Measurements from ENCODE around the gene UBE2R2.
"Not testable (repeated sequence)": the region's sequence is repeated elsewhere in the genome, so short reads cannot be mapped to it uniquely, and the experiment has no call there.

The UBE2R2 gene

GRCh38 chr9:33816327-33817252 is at the start of gene UBE2R2:
TSS of gene UBE2R2 (plus strand) at chr9:33817160. CDS start at chr9:33817758, 598 bp downstream.
- H3K9ac ChIP-seq (ENCODE audit: low read depth, low read length), result peak within 1 kb of the TSS; percentile 89
- H3K4me1 ChIP-seq (ENCODE audit: control insufficient read depth, insufficient read depth, low read length), result peaks cover 7% of the 10 kb centered on the region
- no peaks in the 10 kb centered on the region for H3K9me3 ChIP-seq (ENCODE audit: control insufficient read depth, insufficient read depth, low read length)
- H3K4me3 ChIP-seq (ENCODE audit: low read depth, low read length), result peak within 1 kb of the TSS; percentile 73
- no peaks in the 10 kb centered on the region for H3K27me3 ChIP-seq (ENCODE audit: control insufficient read depth, insufficient read depth, low read length)
- H3K36me3 ChIP-seq (ENCODE audit: control insufficient read depth, insufficient read depth, low read length), result no peaks in the 10 kb centered on the region

DNA sequence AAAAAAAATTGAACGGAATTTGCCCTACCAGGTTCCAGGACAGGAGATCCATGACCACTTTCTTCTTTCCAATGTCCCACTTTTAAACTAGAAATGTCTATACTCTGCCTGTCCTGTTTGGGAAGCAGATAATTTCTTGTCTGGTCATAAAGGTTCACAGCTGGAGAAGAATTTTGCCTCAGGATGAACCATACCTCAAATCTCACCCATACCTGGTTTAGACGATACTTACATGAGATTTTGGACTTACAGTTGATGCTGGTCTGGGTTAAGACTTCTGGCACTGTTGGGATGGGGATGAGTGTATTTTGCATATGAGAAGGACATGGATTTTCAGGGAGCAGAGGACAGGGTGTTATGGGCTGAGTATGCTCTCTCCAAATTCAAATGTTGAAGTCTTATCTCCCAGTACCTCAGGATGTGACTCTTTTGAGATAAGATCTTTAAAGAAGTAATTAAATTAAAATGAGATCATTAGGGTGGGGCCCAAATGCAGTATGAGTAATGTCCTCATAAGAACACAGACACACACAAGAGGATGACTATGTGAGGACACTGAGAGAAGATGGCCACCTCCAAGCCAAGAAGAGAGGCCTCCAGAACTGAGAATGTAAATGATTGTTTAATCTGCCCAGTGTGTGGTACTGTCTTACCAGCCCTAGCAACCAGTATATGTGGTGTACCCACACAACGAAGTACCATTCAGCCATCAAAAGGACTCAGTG is 46.6 kb upstream of the UBE2R2 start:
- not testable (repeated sequence) for H3K27me3 ChIP-seq (ENCODE audit: control insufficient read depth, insufficient read depth, low read length); H3K36me3 ChIP-seq (ENCODE audit: control insufficient read depth, insufficient read depth, low read length); H3K4me1 ChIP-seq (ENCODE audit: control insufficient read depth, insufficient read depth, low read length); H3K9ac ChIP-seq (ENCODE audit: low read depth, low read length); H3K4me3 ChIP-seq (ENCODE audit: low read depth, low read length); H3K9me3 ChIP-seq (ENCODE audit: control insufficient read depth, insufficient read depth, low read length)

- not testable (repeated sequence) for H3K9ac ChIP-seq (ENCODE audit: low read depth, low read length); H3K4me1 ChIP-seq (ENCODE audit: control insufficient read depth, insufficient read depth, low read length); H3K4me3 ChIP-seq (ENCODE audit: low read depth, low read length)
Observed at GRCh38 chr9:33773135-33773534, 43.8 kb upstream of the UBE2R2 start.

DNA sequence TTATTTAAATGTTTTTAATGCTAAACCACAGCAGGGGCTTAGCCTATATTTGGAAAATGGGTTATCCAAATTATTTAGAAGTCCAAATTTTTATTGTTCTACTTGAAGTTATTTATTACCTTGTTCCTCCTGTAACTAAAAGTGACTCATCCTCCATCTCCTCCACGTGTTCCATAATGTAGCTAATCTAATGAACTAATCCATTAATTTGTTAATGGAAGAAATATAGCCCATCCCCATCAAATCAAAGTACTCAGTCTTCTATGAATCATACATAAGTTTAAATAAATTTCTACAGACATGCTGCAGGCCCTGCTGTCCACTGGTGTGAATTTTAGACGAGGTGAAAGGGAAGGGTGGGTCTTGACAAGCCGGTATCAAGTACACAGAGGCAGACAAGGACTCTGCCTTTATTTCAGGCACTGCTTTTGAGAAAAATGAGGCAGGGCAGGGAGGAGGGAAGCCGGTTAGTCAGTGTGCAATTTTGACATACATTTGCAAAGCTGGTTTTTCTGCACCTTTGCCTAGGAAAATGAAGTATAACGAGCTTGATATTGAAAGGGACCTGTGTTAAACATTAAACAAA is 42.8 kb upstream of the UBE2R2 start:
- H3K36me3 ChIP-seq (ENCODE audit: control insufficient read depth, insufficient read depth, low read length); H3K4me1 ChIP-seq (ENCODE audit: control insufficient read depth, insufficient read depth, low read length); H3K4me3 ChIP-seq (ENCODE audit: low read depth, low read length); H3K27me3 ChIP-seq (ENCODE audit: control insufficient read depth, insufficient read depth, low read length); H3K9me3 ChIP-seq (ENCODE audit: control insufficient read depth, insufficient read depth, low read length); H3K9ac ChIP-seq (ENCODE audit: low read depth, low read length): not testable (repeated sequence)

More at GRCh38 chr9:33773135-33773534, 43.8 kb upstream of the UBE2R2 start:
- H3K27me3 ChIP-seq (ENCODE audit: control insufficient read depth, insufficient read depth, low read length); H3K9me3 ChIP-seq (ENCODE audit: control insufficient read depth, insufficient read depth, low read length); H3K36me3 ChIP-seq (ENCODE audit: control insufficient read depth, insufficient read depth, low read length): not testable (repeated sequence)

GRCh38 chr9:33776578-33776977 is 40.4 kb upstream of the UBE2R2 start:
- Histone ChIP-seq H3K27me3 (ENCODE audit: control insufficient read depth, insufficient read depth, low read length) (no peaks in the 10 kb centered on the region), H3K4me3 (ENCODE audit: low read depth, low read length) (no peak overlapping the region), H3K4me1 (ENCODE audit: control insufficient read depth, insufficient read depth, low read length) (no peaks in the 10 kb centered on the region), H3K36me3 (ENCODE audit: control insufficient read depth, insufficient read depth, low read length) (no peaks in the 10 kb centered on the region), H3K9me3 (ENCODE audit: control insufficient read depth, insufficient read depth, low read length) (no peaks in the 10 kb centered on the region), H3K9ac (ENCODE audit: low read depth, low read length) (no peak overlapping the region)

GRCh38 chr9:33778700-33779351 is 38.1 kb upstream of the UBE2R2 start:
- no peaks in the 10 kb centered on the region for H3K4me1 ChIP-seq (ENCODE audit: control insufficient read depth, insufficient read depth, low read length)
- no peaks in the 10 kb centered on the region for H3K36me3 ChIP-seq (ENCODE audit: control insufficient read depth, insufficient read depth, low read length)
- H3K4me3 ChIP-seq (ENCODE audit: low read depth, low read length), result no peak overlapping the region
- no peaks in the 10 kb centered on the region for H3K27me3 ChIP-seq (ENCODE audit: control insufficient read depth, insufficient read depth, low read length)
- no peaks in the 10 kb centered on the region for H3K9me3 ChIP-seq (ENCODE audit: control insufficient read depth, insufficient read depth, low read length)
- no peak overlapping the region for H3K9ac ChIP-seq (ENCODE audit: low read depth, low read length)

DNA sequence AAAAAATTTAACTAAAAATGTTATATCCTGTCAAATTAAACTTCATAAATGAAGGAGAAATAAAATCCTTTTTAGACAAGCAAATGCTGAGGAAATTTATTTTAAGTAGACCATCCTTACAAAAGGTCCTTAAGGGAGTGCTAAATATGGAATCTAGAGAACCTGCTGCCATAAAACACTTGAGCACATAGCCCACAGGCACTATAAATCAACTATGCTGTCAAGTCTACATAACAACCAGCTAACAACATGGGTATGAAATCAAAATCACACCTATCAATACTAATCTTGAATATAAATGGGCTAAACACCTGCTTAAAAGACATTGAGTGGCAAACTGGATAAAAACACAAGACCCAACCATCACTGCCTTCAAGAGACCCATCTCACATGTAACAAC is 36.7 kb upstream of the UBE2R2 start:
- Histone ChIP-seq H3K9me3 (ENCODE audit: control insufficient read depth, insufficient read depth, low read length) (no peaks in the 10 kb centered on the region), H3K27me3 (ENCODE audit: control insufficient read depth, insufficient read depth, low read length) (no peaks in the 10 kb centered on the region), H3K36me3 (ENCODE audit: control insufficient read depth, insufficient read depth, low read length) (no peaks in the 10 kb centered on the region), H3K9ac (ENCODE audit: low read depth, low read length) (no peak overlapping the region), H3K4me1 (ENCODE audit: control insufficient read depth, insufficient read depth, low read length) (no peaks in the 10 kb centered on the region), H3K4me3 (ENCODE audit: low read depth, low read length) (no peak overlapping the region)

DNA sequence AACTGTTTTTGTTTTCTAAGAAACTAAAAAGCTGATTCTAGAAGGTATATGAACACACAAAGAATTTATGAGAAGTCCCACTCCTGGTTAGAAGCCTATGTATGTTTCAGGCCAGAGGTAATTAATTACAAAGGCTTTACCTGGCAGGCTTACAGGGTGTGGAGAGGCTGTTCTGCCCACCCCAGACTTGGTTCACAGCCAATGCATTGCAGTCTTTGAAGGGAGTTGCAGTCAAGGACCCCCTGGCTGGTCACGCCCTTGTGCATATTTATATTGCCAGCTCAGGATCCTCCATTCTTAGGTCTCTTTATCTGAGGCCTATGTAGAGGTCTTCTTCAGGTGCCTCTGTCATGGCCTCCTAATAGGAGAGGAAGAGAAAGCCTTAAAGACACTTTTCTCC is 35.2 kb upstream of the UBE2R2 start:
- Histone ChIP-seq H3K9me3 (ENCODE audit: control insufficient read depth, insufficient read depth, low read length) (no peaks in the 10 kb centered on the region), H3K27me3 (ENCODE audit: control insufficient read depth, insufficient read depth, low read length) (no peaks in the 10 kb centered on the region), H3K4me3 (ENCODE audit: low read depth, low read length) (no peak overlapping the region), H3K36me3 (ENCODE audit: control insufficient read depth, insufficient read depth, low read length) (no peaks in the 10 kb centered on the region), H3K4me1 (ENCODE audit: control insufficient read depth, insufficient read depth, low read length) (no peaks in the 10 kb centered on the region), H3K9ac (ENCODE audit: low read depth, low read length) (no peak overlapping the region)

GRCh38 chr9:33782395-33783152 is 34.4 kb upstream of the UBE2R2 start:
- Histone ChIP-seq H3K9ac (ENCODE audit: low read depth, low read length) (no peak overlapping the region), H3K9me3 (ENCODE audit: control insufficient read depth, insufficient read depth, low read length) (no peaks in the 10 kb centered on the region), H3K27me3 (ENCODE audit: control insufficient read depth, insufficient read depth, low read length) (no peaks in the 10 kb centered on the region), H3K36me3 (ENCODE audit: control insufficient read depth, insufficient read depth, low read length) (no peaks in the 10 kb centered on the region), H3K4me3 (ENCODE audit: low read depth, low read length) (no peak overlapping the region), H3K4me1 (ENCODE audit: control insufficient read depth, insufficient read depth, low read length) (no peaks in the 10 kb centered on the region)

DNA sequence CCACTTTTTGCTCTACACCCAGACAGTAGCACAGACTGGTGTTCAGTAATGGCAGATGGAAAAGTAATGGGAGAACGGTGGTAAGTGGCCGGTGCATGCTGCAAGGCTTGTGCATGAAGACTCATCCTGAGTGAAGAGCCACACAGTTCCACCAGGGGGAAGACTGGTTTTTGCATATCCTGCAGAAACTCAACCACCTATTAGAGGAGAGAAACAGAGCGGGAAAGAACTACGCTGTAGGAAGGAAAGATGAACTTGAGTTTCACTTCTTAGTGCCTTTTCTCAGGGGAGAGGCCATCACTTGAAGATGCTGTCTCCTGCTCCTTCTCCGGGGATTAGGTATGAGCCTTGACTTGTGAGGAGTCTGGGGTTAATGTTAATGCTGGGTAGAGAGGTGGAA is 31.0 kb upstream of the UBE2R2 start:
- Histone ChIP-seq H3K27me3 (ENCODE audit: control insufficient read depth, insufficient read depth, low read length) (no peaks in the 10 kb centered on the region), H3K4me3 (ENCODE audit: low read depth, low read length) (no peak overlapping the region), H3K9me3 (ENCODE audit: control insufficient read depth, insufficient read depth, low read length) (no peaks in the 10 kb centered on the region), H3K4me1 (ENCODE audit: control insufficient read depth, insufficient read depth, low read length) (no peaks in the 10 kb centered on the region), H3K9ac (ENCODE audit: low read depth, low read length) (no peak overlapping the region), H3K36me3 (ENCODE audit: control insufficient read depth, insufficient read depth, low read length) (no peaks in the 10 kb centered on the region)

DNA sequence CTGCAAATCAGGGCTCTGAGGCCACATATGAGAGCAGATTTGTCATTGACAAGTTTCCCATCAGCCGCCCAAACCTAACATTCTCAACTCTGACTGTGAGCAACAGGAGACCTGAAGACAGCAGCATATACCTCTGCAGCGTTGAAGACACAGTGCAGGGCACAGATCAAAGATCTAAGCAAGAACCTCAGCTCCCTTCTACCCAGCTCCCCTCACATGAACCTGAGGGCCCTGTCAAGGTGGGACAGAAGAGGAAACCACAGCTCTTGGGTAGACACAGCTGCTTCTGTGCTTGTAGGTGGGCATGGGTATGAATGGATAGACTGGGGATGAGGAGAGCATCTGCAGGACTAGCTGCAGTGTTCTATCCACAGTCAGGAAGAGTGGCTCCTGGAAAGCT is 30.3 kb upstream of the UBE2R2 start:
- H3K4me1 ChIP-seq (ENCODE audit: control insufficient read depth, insufficient read depth, low read length), result no peaks in the 10 kb centered on the region

More for the DNA sequence above, 30.3 kb upstream of the UBE2R2 start:
- H3K4me3 ChIP-seq (ENCODE audit: low read depth, low read length), result no peak overlapping the region
- H3K9me3 ChIP-seq (ENCODE audit: control insufficient read depth, insufficient read depth, low read length), result no peaks in the 10 kb centered on the region
- H3K27me3 ChIP-seq (ENCODE audit: control insufficient read depth, insufficient read depth, low read length), result no peaks in the 10 kb centered on the region
- no peaks in the 10 kb centered on the region for H3K36me3 ChIP-seq (ENCODE audit: control insufficient read depth, insufficient read depth, low read length)
- no peak overlapping the region for H3K9ac ChIP-seq (ENCODE audit: low read depth, low read length)
